ENCODE results near the gene TIGIT. TPM values are rescaled to one million over a fixed set of nuclear protein-coding genes. Genes with fewer than 3 reads are reported as not detected.

TIGIT gene
- total RNA-seq, 2 experiments from 2014 or later = 57.0 to 63.8 TPM

DNA sequence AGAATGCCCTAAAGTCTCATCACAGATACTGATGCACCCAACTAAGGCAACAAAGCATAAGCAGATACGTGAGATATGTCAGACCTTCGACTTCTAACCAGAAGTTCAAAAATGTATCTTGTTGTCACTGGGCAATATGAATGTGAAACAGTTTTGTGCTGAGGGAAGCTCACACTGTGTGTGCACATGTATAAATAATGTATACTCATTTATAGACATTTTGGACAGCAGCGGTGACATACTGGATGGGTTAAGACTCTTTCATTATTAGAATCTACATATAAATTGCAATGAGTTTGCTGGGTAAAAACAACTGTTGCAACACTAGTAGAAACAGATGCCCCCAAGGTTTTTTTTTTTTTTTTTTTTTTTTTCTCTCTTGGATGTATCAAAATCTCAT is 37.9 kb downstream of the TIGIT start:
- H3K36me3 Mint-ChIP-seq = peaks cover 9% of the 10 kb centered on the region
- DNase-seq = no peak
- H3K27ac Mint-ChIP-seq = peak overlapping the region; percentile 93
- POLR2A ChIA-PET = interaction anchor here (1.2 kb wide), 1 partner anchor 25 kb away, joined by 7 read pairs; no protein-coding TSS in a partner anchor
- intact Hi-C loops (cut with micrococcal nuclease) = loop anchor here (1.0 to 2.0 kb wide), 6 partner anchors 15 to 110 kb away; no protein-coding TSS in a partner anchor
- H3K4me1 Mint-ChIP-seq (ENCODE audit: low read depth) = peaks cover 91% of the 10 kb centered on the region
- no peaks in the 10 kb centered on the region for H3K27me3 Mint-ChIP-seq
- H3K4me3 Mint-ChIP-seq = no peak overlapping the region
- H3K9me3 Mint-ChIP-seq = no peaks in the 10 kb centered on the region
- CTCF ChIA-PET = interaction anchor here (0.8 kb wide), 1 partner anchor 11 kb away, joined by 3 read pairs; no protein-coding TSS in a partner anchor

DNA sequence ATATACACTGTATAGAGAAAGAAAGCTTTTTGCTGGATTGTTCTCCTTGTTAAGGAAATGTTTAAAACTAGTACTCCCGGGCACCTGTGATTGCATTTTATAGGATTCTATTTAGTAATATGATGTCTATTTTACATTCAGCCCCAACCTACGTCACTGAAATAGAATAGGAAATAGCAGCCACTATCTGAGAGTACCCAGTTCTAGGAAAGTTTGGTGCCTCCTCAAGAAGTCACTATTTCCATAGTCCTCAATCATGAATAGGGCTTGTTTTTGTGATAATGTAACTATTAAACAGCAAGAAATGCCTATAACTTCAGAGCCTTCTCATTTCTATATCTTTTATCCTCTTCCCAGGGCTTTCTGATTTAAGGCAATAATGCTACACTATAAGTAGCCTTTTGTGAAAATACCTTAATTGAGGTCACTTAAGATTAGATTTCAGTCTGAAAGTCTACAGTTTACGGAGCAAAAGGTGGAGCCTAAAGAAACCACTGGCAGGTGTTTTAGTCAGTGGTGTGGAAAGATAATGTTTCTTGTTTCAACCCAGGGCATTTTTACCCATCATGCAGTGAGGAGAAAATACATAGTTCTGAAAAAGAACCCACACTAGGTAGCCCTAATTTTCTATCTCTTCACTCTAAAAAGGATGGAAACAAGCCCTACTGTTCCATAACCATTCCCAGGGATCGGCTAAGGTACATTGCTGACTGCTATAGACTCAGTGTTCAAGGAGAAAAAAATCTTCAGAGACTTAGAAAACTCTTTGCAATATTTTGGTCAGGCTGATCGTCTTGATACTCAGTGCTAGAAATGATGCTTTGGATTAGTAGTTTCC is 38.7 kb downstream of the TIGIT start:
- H3K27ac Mint-ChIP-seq = peak overlapping the region; percentile 93
- POLR2A ChIA-PET = interaction anchor here (1.2 kb wide), 1 partner anchor 25 kb away, joined by 7 read pairs; no protein-coding TSS in a partner anchor
- H3K27me3 Mint-ChIP-seq = no peaks in the 10 kb centered on the region
- intact Hi-C loops (cut with micrococcal nuclease) = loop anchor here (1.0 to 2.0 kb wide), 6 partner anchors 16 to 111 kb away; no protein-coding TSS in a partner anchor
- CTCF ChIA-PET = interaction anchor here (2.2 kb wide), 1 partner anchor 33 kb away, joined by 13 read pairs; no protein-coding TSS in a partner anchor
- H3K9me3 Mint-ChIP-seq = no peaks in the 10 kb centered on the region
- H3K4me1 Mint-ChIP-seq (ENCODE audit: low read depth) = peaks cover 90% of the 10 kb centered on the region
- H3K4me3 Mint-ChIP-seq = peak overlapping the region; percentile 41
- no peak for DNase-seq
- peaks cover 9% of the 10 kb centered on the region for H3K36me3 Mint-ChIP-seq

DNA sequence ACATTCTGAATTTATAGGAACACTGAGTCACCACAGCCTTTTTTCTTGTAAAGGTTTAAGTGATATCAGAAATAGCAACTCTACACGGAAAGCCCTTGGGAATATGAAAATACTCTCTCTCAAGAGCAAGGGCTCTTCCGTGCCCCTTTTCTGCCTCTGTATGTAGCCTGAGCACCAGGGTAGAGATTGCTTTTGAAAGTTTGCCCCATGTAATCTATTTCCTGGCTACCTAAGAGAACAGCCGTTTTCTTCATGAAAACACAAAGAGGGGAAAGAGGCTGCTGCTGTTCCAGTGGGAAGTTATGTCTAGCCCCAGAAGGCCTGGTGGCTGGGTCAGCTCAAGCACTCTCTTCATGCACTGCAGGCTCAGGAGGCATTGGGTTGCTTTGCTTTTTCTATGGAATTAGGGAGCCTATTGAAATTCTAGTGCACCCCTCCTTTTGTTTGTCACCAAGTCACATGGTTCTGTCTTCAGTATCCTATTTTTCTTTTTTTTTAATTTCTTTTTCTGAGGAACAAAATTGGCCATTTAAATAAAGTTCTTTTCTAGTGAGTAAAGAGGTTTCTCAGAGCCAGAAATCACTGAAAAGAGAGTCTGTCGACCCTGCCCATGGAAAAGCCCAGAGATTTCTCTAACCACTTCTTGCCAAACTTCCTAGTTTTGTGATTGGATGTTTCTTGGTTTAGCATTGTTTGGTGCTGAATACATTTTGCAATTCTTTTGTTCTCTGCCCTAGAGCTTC is 39.5 kb downstream of the TIGIT start:
- Mint-ChIP-seq H3K4me3 (peak overlapping the region; percentile 41), H3K9me3 (no peaks in the 10 kb centered on the region), H3K27ac (peak overlapping the region; percentile 93), H3K4me1 (ENCODE audit: low read depth) (peaks cover 89% of the 10 kb centered on the region), H3K27me3 (no peaks in the 10 kb centered on the region), H3K36me3 (peaks cover 14% of the 10 kb centered on the region)
- POLR2A ChIA-PET = interaction anchor here (1.0 to 1.5 kb wide), 2 partner anchors 12 to 37 kb away, joined by 3 to 7 read pairs; no protein-coding TSS in a partner anchor
- CTCF ChIA-PET = interaction anchor here (0.7 to 4.7 kb wide), 6 partner anchors 9 to 50 kb away, joined by 3 to 34 read pairs (median 5); no protein-coding TSS in a partner anchor
- intact Hi-C loops (cut with micrococcal nuclease) = loop anchor here (2.0 kb wide), 1 partner anchor 27 kb away; no protein-coding TSS in a partner anchor
- DNase-seq = no peak

DNA sequence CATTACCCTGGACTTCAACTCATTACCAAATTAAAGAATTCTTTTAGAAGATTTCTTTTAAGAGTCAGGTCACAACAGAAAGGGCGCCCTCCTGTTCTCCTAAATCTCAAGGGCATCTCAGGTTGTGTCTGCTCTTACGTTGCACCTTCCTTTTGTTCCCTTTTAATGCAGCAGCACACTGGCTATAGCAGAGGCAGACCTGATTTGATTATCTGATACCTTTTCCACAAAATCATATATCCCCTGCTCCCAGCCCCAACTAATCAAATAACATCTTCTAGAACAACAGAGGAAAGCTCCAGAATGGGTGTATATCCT is 40.1 kb downstream of the TIGIT start:
- Mint-ChIP-seq H3K36me3 (peaks cover 16% of the 10 kb centered on the region), H3K27me3 (no peaks in the 10 kb centered on the region), H3K27ac (peak overlapping the region; percentile 93), H3K4me1 (ENCODE audit: low read depth) (peaks cover 86% of the 10 kb centered on the region), H3K4me3 (no peak overlapping the region), H3K9me3 (no peaks in the 10 kb centered on the region)
- intact Hi-C loops (cut with micrococcal nuclease) = loop anchor here (2.0 kb wide), 1 partner anchor 27 kb away; no protein-coding TSS in a partner anchor
- DNase-seq = no peak
- CTCF ChIA-PET = interaction anchor here (0.7 to 4.7 kb wide), 7 partner anchors 10 to 181 kb away, joined by 3 to 34 read pairs (median 5); no protein-coding TSS in a partner anchor
- POLR2A ChIA-PET = interaction anchor here (1.0 to 1.5 kb wide), 3 partner anchors 12 to 43 kb away, joined by 3 to 7 read pairs (median 3); no protein-coding TSS in a partner anchor

DNA sequence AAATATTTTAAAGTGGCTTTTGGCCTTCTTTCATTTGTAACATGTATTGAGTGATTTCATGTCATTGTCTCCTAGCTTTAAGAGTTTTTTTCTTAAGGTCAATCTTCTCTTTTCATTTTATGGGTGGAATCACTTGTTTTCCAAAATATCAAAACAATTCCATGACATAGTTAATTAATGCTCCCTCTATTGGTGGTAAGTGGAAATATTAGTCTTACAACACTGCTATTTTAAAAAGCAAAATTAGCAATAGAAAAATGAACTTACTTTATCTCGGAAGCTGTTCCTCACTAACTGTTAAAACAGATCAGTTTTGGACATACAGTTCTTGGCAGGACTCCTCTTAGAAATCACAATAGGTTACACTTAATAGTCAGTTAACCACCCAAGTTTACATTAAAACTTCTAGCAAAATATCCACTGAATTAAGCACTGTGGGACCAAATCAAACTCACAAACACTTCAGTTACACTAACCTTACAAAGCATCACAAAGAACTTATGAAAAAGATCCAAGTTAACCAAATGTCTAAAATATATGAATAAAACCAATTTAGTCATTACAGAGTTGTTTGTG is 42.4 kb downstream of the TIGIT start:
- Mint-ChIP-seq H3K27me3 (no peaks in the 10 kb centered on the region), H3K4me3 (no peak overlapping the region), H3K9me3 (no peaks in the 10 kb centered on the region), H3K27ac (peak overlapping the region; percentile 70), H3K4me1 (ENCODE audit: low read depth) (peaks cover 75% of the 10 kb centered on the region), H3K36me3 (peaks cover 12% of the 10 kb centered on the region)
- intact Hi-C loops (cut with micrococcal nuclease) = loop anchor here (5.0 kb wide), 1 partner anchor 589 kb away; the partner anchor contains the start of genes ATP6V1A and NAA50
- CTCF ChIA-PET = interaction anchor here (0.6 to 4.7 kb wide), 14 partner anchors 12 to 276 kb away, joined by 3 to 34 read pairs (median 4); partner anchors contain the start of gene TIGIT
- DNase-seq = no peak
- POLR2A ChIA-PET = interaction anchor here (1.3 kb wide), 1 partner anchor 29 kb away, joined by 5 read pairs; no protein-coding TSS in a partner anchor

DNA sequence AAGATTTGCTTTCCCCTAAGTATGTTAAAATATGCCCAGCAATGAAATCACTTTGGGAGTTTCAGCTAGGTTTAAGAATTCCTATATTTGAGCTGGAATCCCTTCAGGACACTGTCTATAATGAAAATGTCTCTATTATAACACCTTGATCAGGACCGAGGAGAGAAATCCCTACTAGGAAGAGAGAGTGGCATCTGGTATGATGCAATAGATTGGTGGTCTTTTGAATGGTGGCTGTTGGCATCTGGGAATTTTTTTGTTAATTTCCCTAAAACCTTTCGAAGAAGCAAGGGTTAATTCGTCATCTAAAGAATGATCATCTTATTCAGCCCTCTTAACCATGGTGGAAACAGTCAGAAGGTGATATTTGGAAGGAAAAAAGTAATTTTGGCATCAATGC is 43.0 kb downstream of the TIGIT start:
- Mint-ChIP-seq H3K36me3 (peaks cover 7% of the 10 kb centered on the region), H3K4me3 (no peak overlapping the region), H3K27me3 (no peaks in the 10 kb centered on the region), H3K27ac (peak overlapping the region; percentile 42), H3K9me3 (no peaks in the 10 kb centered on the region), H3K4me1 (ENCODE audit: low read depth) (peaks cover 74% of the 10 kb centered on the region)
- POLR2A ChIA-PET = interaction anchor here (1.3 kb wide), 1 partner anchor 29 kb away, joined by 5 read pairs; no protein-coding TSS in a partner anchor
- DNase-seq = no peak
- intact Hi-C loops (cut with micrococcal nuclease) = loop anchor here (5.0 kb wide), 1 partner anchor 590 kb away; the partner anchor contains the start of genes ATP6V1A and NAA50
- CTCF ChIA-PET = interaction anchor here (0.6 to 4.7 kb wide), 7 partner anchors 11 to 277 kb away, joined by 3 to 34 read pairs (median 4); partner anchors contain the start of gene TIGIT

DNA sequence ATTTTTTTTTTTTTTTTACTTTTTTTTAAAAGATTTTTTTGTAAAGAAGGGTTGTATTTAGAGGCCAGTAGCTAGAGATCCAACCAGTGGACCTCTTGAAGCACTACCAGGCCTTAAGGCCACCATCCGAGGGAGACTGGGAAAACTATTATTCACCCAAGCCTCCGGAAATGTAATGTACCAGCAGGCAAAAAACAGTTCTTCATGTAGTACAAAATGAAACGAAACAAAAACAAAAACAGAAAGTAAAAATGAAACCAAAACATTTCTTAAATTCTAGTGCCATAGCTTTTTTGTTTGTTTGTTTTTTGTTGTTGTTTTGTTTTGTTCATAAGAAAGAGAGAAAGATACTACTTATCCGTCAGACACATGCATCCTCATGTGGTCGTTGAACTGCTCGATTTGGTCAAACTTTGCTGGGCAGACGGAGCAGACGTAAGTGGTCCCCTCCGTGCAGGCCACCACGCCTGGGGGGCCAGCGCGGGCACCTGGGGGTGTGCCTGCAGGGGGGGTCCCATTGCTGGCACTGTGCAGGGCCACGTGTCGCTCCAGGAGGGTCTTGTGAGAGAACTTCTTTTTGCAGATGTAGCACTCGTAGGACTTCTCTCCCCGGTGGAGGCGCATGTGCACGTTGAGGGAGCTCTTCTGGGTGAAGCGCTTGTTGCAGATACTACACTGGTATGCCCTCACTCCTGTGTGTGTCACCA is 45.0 kb downstream of the TIGIT start:
- DNase-seq = no peak
- peaks cover 7% of the 10 kb centered on the region for H3K36me3 Mint-ChIP-seq
- no peak overlapping the region for H3K4me3 Mint-ChIP-seq
- H3K27me3 Mint-ChIP-seq = no peaks in the 10 kb centered on the region
- CTCF ChIA-PET = interaction anchor here (1.2 kb wide), 1 partner anchor 9 kb away, joined by 4 read pairs; no protein-coding TSS in a partner anchor
- intact Hi-C loops (cut with micrococcal nuclease) = loop anchor here (5.0 kb wide), 1 partner anchor 592 kb away; the partner anchor contains the start of genes ATP6V1A and NAA50
- H3K4me1 Mint-ChIP-seq (ENCODE audit: low read depth) = peaks cover 60% of the 10 kb centered on the region
- H3K9me3 Mint-ChIP-seq = no peaks in the 10 kb centered on the region
- POLR2A ChIA-PET = interaction anchor here (0.5 kb wide), 1 partner anchor 186 kb away, joined by 6 read pairs; no protein-coding TSS in a partner anchor
- peak overlapping the region; percentile 81 for H3K27ac Mint-ChIP-seq

DNA sequence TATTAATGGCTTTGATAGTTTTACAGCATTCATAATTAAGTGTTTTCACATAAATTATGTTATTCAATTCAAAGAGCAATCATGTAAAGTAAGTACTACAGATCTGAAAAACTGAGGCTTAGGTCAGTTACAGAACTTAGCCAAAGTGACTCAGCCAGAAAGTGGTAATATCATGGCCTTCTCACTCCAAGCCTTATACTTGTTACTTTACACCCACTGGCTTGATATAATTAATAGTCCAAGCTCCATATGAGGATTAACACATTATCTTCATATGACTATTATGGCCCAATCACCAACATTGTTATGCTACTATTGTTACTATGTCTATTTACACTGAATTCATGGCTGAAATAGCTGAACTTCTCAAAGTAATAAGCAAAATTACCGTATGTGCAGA is 50.7 kb downstream of the TIGIT start:
- DNase-seq = no peak
- Mint-ChIP-seq H3K4me3 (no peak overlapping the region), H3K27ac (no peak overlapping the region), H3K4me1 (ENCODE audit: low read depth) (peaks cover 29% of the 10 kb centered on the region), H3K9me3 (no peaks in the 10 kb centered on the region), H3K27me3 (no peaks in the 10 kb centered on the region), H3K36me3 (peaks cover 4% of the 10 kb centered on the region)
- POLR2A ChIA-PET = interaction anchor here (0.6 kb wide), 1 partner anchor 92 kb away, joined by 5 read pairs; no protein-coding TSS in a partner anchor
- CTCF ChIA-PET = no interaction called here
- intact Hi-C loops (cut with micrococcal nuclease) = no loop called here

DNA sequence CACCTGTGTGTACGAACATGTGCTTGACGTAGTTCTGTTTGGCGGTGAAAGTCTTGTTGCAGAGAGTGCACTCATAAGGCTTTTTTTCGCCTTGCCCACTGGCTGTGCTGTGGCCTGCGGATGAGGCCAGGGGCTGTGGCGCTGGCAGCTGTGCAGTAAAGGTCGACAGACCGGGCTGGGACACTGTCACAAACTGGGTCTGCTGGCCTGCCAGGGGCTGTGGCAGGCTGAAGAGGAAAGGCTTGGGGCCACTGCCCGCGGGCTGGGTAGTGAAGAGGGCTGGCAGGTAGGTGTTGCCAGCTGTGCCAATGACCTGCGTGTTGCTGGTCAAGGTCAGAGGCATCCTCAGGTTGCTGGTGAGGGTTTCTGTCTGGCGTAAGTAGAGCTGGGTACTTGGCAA is 56.4 kb downstream of the TIGIT start:
- DNase-seq = no peak
- H3K4me3 Mint-ChIP-seq = no peak overlapping the region
- ChIA-PET POLR2A (no interaction called here), CTCF (interaction anchor here (1.1 kb wide), 1 partner anchor 15 kb away, joined by 3 read pairs; no protein-coding TSS in a partner anchor)
- no peak overlapping the region for H3K27ac Mint-ChIP-seq
- intact Hi-C loops (cut with micrococcal nuclease) = no loop called here
- H3K36me3 Mint-ChIP-seq = peaks cover 4% of the 10 kb centered on the region
- no peaks in the 10 kb centered on the region for H3K27me3 Mint-ChIP-seq
- H3K4me1 Mint-ChIP-seq (ENCODE audit: low read depth) = peaks cover 8% of the 10 kb centered on the region
- no peaks in the 10 kb centered on the region for H3K9me3 Mint-ChIP-seq

DNA sequence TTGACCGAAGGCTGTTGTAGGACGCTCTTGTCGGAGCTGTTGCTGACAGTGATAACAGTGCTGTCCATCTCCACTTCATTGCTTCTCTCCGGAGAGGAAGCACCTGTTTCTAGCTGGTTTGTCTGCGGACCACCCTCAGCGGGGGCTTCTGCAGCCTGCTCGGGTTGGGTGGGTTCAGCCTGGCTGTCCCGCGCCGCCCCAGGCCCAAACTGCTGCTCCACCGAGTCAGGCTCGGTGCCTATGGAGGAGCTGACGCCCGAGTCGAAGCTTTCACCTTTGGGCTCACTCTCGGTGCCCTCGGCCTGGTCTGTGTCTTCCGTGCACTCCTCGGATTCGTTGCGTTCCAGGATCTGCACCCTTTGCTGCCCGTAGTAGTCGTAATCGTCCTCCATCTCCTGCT is 56.9 kb downstream of the TIGIT start:
- CTCF ChIA-PET = no interaction called here
- POLR2A ChIA-PET = no interaction called here

More for the DNA sequence above, 56.9 kb downstream of the TIGIT start:
- no peak overlapping the region for H3K4me3 Mint-ChIP-seq
- H3K9me3 Mint-ChIP-seq = no peaks in the 10 kb centered on the region
- H3K27me3 Mint-ChIP-seq = no peaks in the 10 kb centered on the region
- peaks cover 6% of the 10 kb centered on the region for H3K4me1 Mint-ChIP-seq (ENCODE audit: low read depth)
- no peak overlapping the region for H3K27ac Mint-ChIP-seq
- DNase-seq = no peak
- intact Hi-C loops (cut with micrococcal nuclease) = no loop called here
- peaks cover 4% of the 10 kb centered on the region for H3K36me3 Mint-ChIP-seq

Data from activated CD4-positive, alpha-beta memory T cell treated with anti-CD3 and anti-CD28 coated beads for 36 hours (primary cell).